ENCODE data around the gene KRTAP12-3.
"Not testable (repeated sequence)": the region's sequence is repeated elsewhere in the genome, so short reads cannot be mapped to it uniquely, and the experiment has no call there.

Gene KRTAP12-3

GRCh38 chr21:44653123-44653522 is 4.6 kb upstream of the KRTAP12-3 start:
- no peak for DNase-seq

- DNase-seq, result no peak
These were observed 3.8 kb upstream of the KRTAP12-3 start for GRCh38 chr21:44653656-44654575.

GRCh38 chr21:44654576-44655175 is 3.1 kb upstream of the KRTAP12-3 start, which contains the start of gene KRTAP12-4:
Gene KRTAP12-4 (minus strand): TSS chr21:44654659. CDS start chr21:44654614, 45 bp downstream.
- DNase-seq, result no peak

GRCh38 chr21:44656868-44657267 is 864 bp upstream of the KRTAP12-3 start:
- no peak for DNase-seq

- DNase-seq, result no peak
These were observed 794 bp downstream of the KRTAP12-3 start for GRCh38 chr21:44658541-44658910.

- DNase-seq, result no peak
These were observed 1.3 kb downstream of the KRTAP12-3 start for GRCh38 chr21:44658913-44659595.

- DNase-seq, result not testable (repeated sequence)
These were observed 3.8 kb downstream of the KRTAP12-3 start for GRCh38 chr21:44661567-44661966.

- no peak for DNase-seq
These were observed 7.0 kb downstream of the KRTAP12-3 start for GRCh38 chr21:44664691-44665090.

GRCh38 chr21:44666401-44667320 is 8.9 kb downstream of the KRTAP12-3 start, which contains the start of gene KRTAP12-2:
Gene KRTAP12-2 (minus strand): TSS chr21:44666927. CDS start chr21:44666886, 41 bp downstream.
- no peak for DNase-seq

GRCh38 chr21:44667612-44668011 is 9.9 kb downstream of the KRTAP12-3 start:
- DNase-seq, result no peak

GRCh38 chr21:44670642-44671432 is 13.1 kb downstream of the KRTAP12-3 start:
- DNase-seq, result no peak

- DNase-seq, result no peak
These were observed 14.2 kb downstream of the KRTAP12-3 start for GRCh38 chr21:44671911-44672310.

GRCh38 chr21:44677881-44678280 is 20.1 kb downstream of the KRTAP12-3 start:
- no peak for DNase-seq

- no peak for DNase-seq
These were observed 23.4 kb downstream of the KRTAP12-3 start for GRCh38 chr21:44681152-44681551.

- no peak for DNase-seq
These were observed 24.3 kb downstream of the KRTAP12-3 start, which contains the start of gene KRTAP12-1 for GRCh38 chr21:44681861-44682579. Gene KRTAP12-1 (minus strand): TSS chr21:44682163. CDS start chr21:44682123, 40 bp downstream.

- DNase-seq, result no peak
These were observed 24.9 kb downstream of the KRTAP12-3 start for GRCh38 chr21:44682580-44683151.

GRCh38 chr21:44684077-44684476 is 26.3 kb downstream of the KRTAP12-3 start:
- no peak for DNase-seq

GRCh38 chr21:44684483-44684882 is 26.8 kb downstream of the KRTAP12-3 start:
- DNase-seq, result no peak

- not testable (repeated sequence) for DNase-seq
These were observed 27.3 kb downstream of the KRTAP12-3 start for GRCh38 chr21:44685050-44685449.

Data from activated CD4-positive, CD25-positive, alpha-beta regulatory T cell (primary cell).